PC-3 (cell line): ENCODE data around the gene UBAP2L.

Experiments
- CTCF ChIP-seq: fragments of 300-600 bp; sonication (generic); conservative IDR thresholded peaks from 2 replicates; pipeline ENCODE4 v1.5.1; 2017; ENCODE audit warnings: antibody characterized with exemption, low read depth, mild to moderate bottlenecking, low read length
- EZH2phosphoT487 ChIP-seq: fragments of 300-600 bp; sonication (generic); IDR thresholded peaks from 2 replicates; pipeline ENCODE4 v1.6.1; 2018; ENCODE audit warnings: mild to moderate bottlenecking, antibody characterized with exemption, low read length, borderline replicate concordance

GRCh38 chr1:154265586-154265985, 44.8 kb downstream of the UBAP2L start:
- TF ChIP-seq CTCF (no peak), EZH2phosphoT487 (no peak)
